Activated CD4-positive, alpha-beta T cell treated with anti-CD3 and anti-CD28 coated beads, Interleukin-2, amount 10 ng/mL, durations not matched to agents 7 days and 5 days (primary cell): ENCODE measurements around the gene IMPG2. TPM values are rescaled to one million over a fixed set of nuclear protein-coding genes. Genes with fewer than 3 reads are reported as not detected.

Experiments used
- CTCF ChIA-PET: fragments of 350-600 bp; sonication (Branson Sonifier 250); formaldehyde crosslinking; loops from one replicate; lab custom pipeline; 2021; ENCODE audit warnings: antibody characterized with exemption; lab: Charles Lee
- POLR2A ChIA-PET: fragments of 350-600 bp; sonication (Branson Sonifier 250); formaldehyde crosslinking; loops from one replicate; lab custom pipeline; 2021; ENCODE audit warnings: antibody characterized with exemption; lab: Charles Lee
- DNase-seq: peaks from one replicate; pipeline ENCODE4 v3.0.0-alpha.2; 2020
- H3K27ac Mint-ChIP-seq: one replicate; pipeline ENCODE4 v1.8.0; 2021; ENCODE audit warnings: mild to moderate bottlenecking, moderate library complexity, mixed read lengths
- H3K27me3 Mint-ChIP-seq: one replicate; pipeline ENCODE4 v1.8.0; 2021; ENCODE audit warnings: mixed read lengths
- H3K36me3 Mint-ChIP-seq: one replicate; pipeline ENCODE4 v1.8.0; 2021; ENCODE audit warnings: low read depth, mixed read lengths
- H3K4me1 Mint-ChIP-seq: one replicate; pipeline ENCODE4 v1.8.0; 2021; ENCODE audit warnings: mixed read lengths
- H3K4me3 Mint-ChIP-seq: one replicate; pipeline ENCODE4 v1.8.0; 2021; ENCODE audit warnings: mild to moderate bottlenecking, moderate library complexity, mixed read lengths
- H3K9me3 Mint-ChIP-seq: one replicate; pipeline ENCODE4 v1.8.0; 2021; ENCODE audit warnings: mixed read lengths
- total RNA-seq, 2 experiments: library from RNA; stranded (reverse); gene quantifications; one replicate each; pipeline ENCODE4 v1.2.3, GENCODE V29; 2021

The IMPG2 gene
- total RNA-seq, 2 experiments from 2014 or later, result 0.37 to 0.50 TPM

GRCh38 chr3:101251441-101251840 lies 68.9 kb downstream of the IMPG2 start:
- Mint-ChIP-seq H3K4me1 (no peaks in the 10 kb centered on the region), H3K36me3 (no peaks in the 10 kb centered on the region), H3K9me3 (no peaks in the 10 kb centered on the region), H3K4me3 (no peak overlapping the region), H3K27ac (no peak overlapping the region), H3K27me3 (no peaks in the 10 kb centered on the region)
- CTCF ChIA-PET, result no interaction called here
- POLR2A ChIA-PET, result no interaction called here
- DNase-seq, result no peak

- Mint-ChIP-seq H3K4me1 (no peaks in the 10 kb centered on the region), H3K36me3 (peaks cover 2% of the 10 kb centered on the region), H3K27me3 (no peaks in the 10 kb centered on the region), H3K4me3 (no peak overlapping the region), H3K27ac (no peak overlapping the region), H3K9me3 (no peaks in the 10 kb centered on the region)
- CTCF ChIA-PET, result no interaction called here
- POLR2A ChIA-PET, result no interaction called here
- no peak for DNase-seq
Measured at GRCh38 chr3:101249522-101249921, 70.9 kb downstream of the IMPG2 start.

- Mint-ChIP-seq H3K27me3 (no peaks in the 10 kb centered on the region), H3K4me3 (no peak overlapping the region), H3K27ac (no peak overlapping the region), H3K36me3 (peaks cover 2% of the 10 kb centered on the region), H3K4me1 (no peaks in the 10 kb centered on the region), H3K9me3 (no peaks in the 10 kb centered on the region)
- ChIA-PET CTCF (no interaction called here), POLR2A (no interaction called here)
- no peak for DNase-seq
Measured at GRCh38 chr3:101248736-101249135, 71.6 kb downstream of the IMPG2 start.

GRCh38 chr3:101244212-101244575 lies 76.2 kb downstream of the IMPG2 start:
- H3K27ac Mint-ChIP-seq, result no peak overlapping the region
- POLR2A ChIA-PET, result no interaction called here
- H3K27me3 Mint-ChIP-seq, result no peaks in the 10 kb centered on the region
- H3K4me3 Mint-ChIP-seq, result no peak overlapping the region
- CTCF ChIA-PET, result no interaction called here
- DNase-seq, result no peak
- H3K4me1 Mint-ChIP-seq, result no peaks in the 10 kb centered on the region
- no peaks in the 10 kb centered on the region for H3K9me3 Mint-ChIP-seq
- peaks cover 2% of the 10 kb centered on the region for H3K36me3 Mint-ChIP-seq

GRCh38 chr3:101243285-101244211 lies 76.8 kb downstream of the IMPG2 start:
- no peak for DNase-seq
- H3K9me3 Mint-ChIP-seq, result no peaks in the 10 kb centered on the region

GRCh38 chr3:101240719-101241399 lies 79.5 kb downstream of the IMPG2 start:
- H3K36me3 Mint-ChIP-seq, result peaks cover 2% of the 10 kb centered on the region

More at GRCh38 chr3:101243285-101244211, 76.8 kb downstream of the IMPG2 start:
- H3K27me3 Mint-ChIP-seq, result no peaks in the 10 kb centered on the region
- H3K27ac Mint-ChIP-seq, result no peak overlapping the region
- H3K4me3 Mint-ChIP-seq, result no peak overlapping the region
- CTCF ChIA-PET, result interaction anchor here (0.6 kb wide), 1 partner anchor 93 kb away, joined by 3 read pairs; no protein-coding TSS in a partner anchor
- H3K36me3 Mint-ChIP-seq, result peaks cover 2% of the 10 kb centered on the region
- H3K4me1 Mint-ChIP-seq, result no peaks in the 10 kb centered on the region
- POLR2A ChIA-PET, result no interaction called here

GRCh38 chr3:101235048-101235447 lies 85.3 kb downstream of the IMPG2 start:
- H3K36me3 Mint-ChIP-seq, result no peaks in the 10 kb centered on the region
- CTCF ChIA-PET, result no interaction called here

More at GRCh38 chr3:101240719-101241399, 79.5 kb downstream of the IMPG2 start:
- Mint-ChIP-seq H3K4me1 (no peaks in the 10 kb centered on the region), H3K27ac (no peak overlapping the region), H3K9me3 (no peaks in the 10 kb centered on the region), H3K27me3 (no peaks in the 10 kb centered on the region), H3K4me3 (no peak overlapping the region)
- POLR2A ChIA-PET, result no interaction called here
- DNase-seq, result no peak
- CTCF ChIA-PET, result no interaction called here

GRCh38 chr3:101230618-101231017 lies 89.8 kb downstream of the IMPG2 start:
- H3K4me1 Mint-ChIP-seq, result no peaks in the 10 kb centered on the region
- ChIA-PET CTCF (no interaction called here), POLR2A (no interaction called here)
- H3K27me3 Mint-ChIP-seq, result no peaks in the 10 kb centered on the region
- DNase-seq, result no peak
- no peaks in the 10 kb centered on the region for H3K9me3 Mint-ChIP-seq
- no peak overlapping the region for H3K4me3 Mint-ChIP-seq
- no peaks in the 10 kb centered on the region for H3K36me3 Mint-ChIP-seq
- H3K27ac Mint-ChIP-seq, result no peak overlapping the region

More at GRCh38 chr3:101235048-101235447, 85.3 kb downstream of the IMPG2 start:
- no peaks in the 10 kb centered on the region for H3K4me1 Mint-ChIP-seq
- H3K27ac Mint-ChIP-seq, result no peak overlapping the region
- H3K27me3 Mint-ChIP-seq, result no peaks in the 10 kb centered on the region
- H3K9me3 Mint-ChIP-seq, result no peaks in the 10 kb centered on the region
- POLR2A ChIA-PET, result no interaction called here
- DNase-seq, result no peak
- H3K4me3 Mint-ChIP-seq, result no peak overlapping the region

GRCh38 chr3:101229681-101230080 lies 90.7 kb downstream of the IMPG2 start:
- Mint-ChIP-seq H3K27ac (no peak overlapping the region), H3K4me3 (no peak overlapping the region), H3K27me3 (no peaks in the 10 kb centered on the region), H3K36me3 (no peaks in the 10 kb centered on the region), H3K9me3 (no peaks in the 10 kb centered on the region), H3K4me1 (no peaks in the 10 kb centered on the region)
- DNase-seq, result no peak
- POLR2A ChIA-PET, result no interaction called here
- CTCF ChIA-PET, result no interaction called here

GRCh38 chr3:101228441-101228840 lies 91.9 kb downstream of the IMPG2 start:
- H3K4me1 Mint-ChIP-seq, result no peaks in the 10 kb centered on the region
- POLR2A ChIA-PET, result interaction anchor here (0.5 kb wide), 1 partner anchor 35 kb away, joined by 4 read pairs; no protein-coding TSS in a partner anchor
- H3K27me3 Mint-ChIP-seq, result no peaks in the 10 kb centered on the region
- H3K4me3 Mint-ChIP-seq, result no peak overlapping the region
- DNase-seq, result no peak
- no peaks in the 10 kb centered on the region for H3K9me3 Mint-ChIP-seq
- no peak overlapping the region for H3K27ac Mint-ChIP-seq
- H3K36me3 Mint-ChIP-seq, result no peaks in the 10 kb centered on the region
- CTCF ChIA-PET, result no interaction called here

GRCh38 chr3:101224739-101225138 lies 95.6 kb downstream of the IMPG2 start:
- H3K27ac Mint-ChIP-seq, result no peak overlapping the region

GRCh38 chr3:101223016-101223415 lies 97.4 kb downstream of the IMPG2 start:
- Mint-ChIP-seq H3K4me3 (no peak overlapping the region), H3K27me3 (no peaks in the 10 kb centered on the region), H3K36me3 (no peaks in the 10 kb centered on the region), H3K9me3 (peaks cover 4% of the 10 kb centered on the region), H3K27ac (no peak overlapping the region), H3K4me1 (no peaks in the 10 kb centered on the region)
- CTCF ChIA-PET, result no interaction called here
- POLR2A ChIA-PET, result no interaction called here
- no peak for DNase-seq

More at GRCh38 chr3:101224739-101225138, 95.6 kb downstream of the IMPG2 start:
- DNase-seq, result no peak
- Mint-ChIP-seq H3K4me1 (no peaks in the 10 kb centered on the region), H3K4me3 (no peak overlapping the region), H3K9me3 (no peaks in the 10 kb centered on the region), H3K36me3 (no peaks in the 10 kb centered on the region), H3K27me3 (no peaks in the 10 kb centered on the region)
- CTCF ChIA-PET, result no interaction called here
- POLR2A ChIA-PET, result no interaction called here

- Mint-ChIP-seq H3K9me3 (peaks cover 4% of the 10 kb centered on the region), H3K36me3 (no peaks in the 10 kb centered on the region), H3K4me3 (no peak overlapping the region), H3K27me3 (no peaks in the 10 kb centered on the region), H3K27ac (no peak overlapping the region), H3K4me1 (no peaks in the 10 kb centered on the region)
- CTCF ChIA-PET, result no interaction called here
- POLR2A ChIA-PET, result no interaction called here
- no peak for DNase-seq
Measured at GRCh38 chr3:101219842-101220560, 100.4 kb downstream of the IMPG2 start.
